Cardiac muscle cell (in vitro differentiated cells and primary cell): ENCODE results near the gene RASSF4. TPM values are rescaled to one million over a fixed set of nuclear protein-coding genes. Genes with fewer than 3 reads are reported as not detected.

ENCODE experiments used
- DNase-seq, 2 donors: peaks; one replicate each; pipeline versions ENCODE4 v3.0.0 to v3.0.0-alpha.2; 2010 to 2017; ENCODE audit warnings: low read depth in 1 of 2, low spot score in 1 of 2
- H3K27ac ChIP-seq: fragments of 200-600 bp; sonication (generic); 2 replicates; pipeline ENCODE4 v1.5.1; 2016
- H3K27me3 ChIP-seq: fragments of 200-600 bp; sonication (generic); 2 replicates; pipeline ENCODE4 v1.6.0; 2016; ENCODE audit warnings: control low read depth
- H3K36me3 ChIP-seq: fragments of 200-600 bp; sonication (generic); 2 replicates; pipeline ENCODE4 v1.5.1; 2016; ENCODE audit warnings: control low read depth
- H3K4me1 ChIP-seq: fragments of 200-600 bp; sonication (generic); 2 replicates; pipeline ENCODE4 v1.8.1; 2017; ENCODE audit warnings: low read depth, mild to moderate bottlenecking, mixed run types
- H3K4me3 ChIP-seq: fragments of 200-600 bp; sonication (generic); 2 replicates; pipeline ENCODE4 v1.5.1; 2016; ENCODE audit warnings: mild to moderate bottlenecking
- H3K9me3 ChIP-seq: fragments of 200-600 bp; sonication (generic); 2 replicates; pipeline ENCODE4 v1.5.1; 2017; ENCODE audit warnings: low read depth, mild to moderate bottlenecking, control low read depth
- polyA plus RNA-seq: library from polyadenylated mRNA; unstranded; fragments of >200 nt; fragmentation: Nextera tagmentation; extraction: Ambion mirVana; gene quantifications from 2 replicates; pipeline ENCODE4 v1.2.1, GENCODE V29; 2016
- total RNA-seq: library from RNA; depleted of rRNA; stranded (reverse); fragments of >200 nt; gene quantifications from 2 replicates; pipeline ENCODE4 v1.2.3, GENCODE V29; 2016
- TF ChIP-seq, protein P1 (sequence below): IDR thresholded peaks from 2 replicates; pipeline ENCODE4 v1.5.1; 2012; ENCODE audit warnings: low read depth, mild to moderate bottlenecking, low read length

The RASSF4 gene
- total and polyA plus RNA-seq, 2 experiments from 2014 or later: 63.6 to 70.7 TPM

- H3K27me3 ChIP-seq: no peaks in the 10 kb centered on the region
- H3K4me1 ChIP-seq: peaks cover 46% of the 10 kb centered on the region
- H3K4me3 ChIP-seq: no peak overlapping the region
- peaks cover 4% of the 10 kb centered on the region for H3K36me3 ChIP-seq
- TF ChIP-seq, protein P1, sequence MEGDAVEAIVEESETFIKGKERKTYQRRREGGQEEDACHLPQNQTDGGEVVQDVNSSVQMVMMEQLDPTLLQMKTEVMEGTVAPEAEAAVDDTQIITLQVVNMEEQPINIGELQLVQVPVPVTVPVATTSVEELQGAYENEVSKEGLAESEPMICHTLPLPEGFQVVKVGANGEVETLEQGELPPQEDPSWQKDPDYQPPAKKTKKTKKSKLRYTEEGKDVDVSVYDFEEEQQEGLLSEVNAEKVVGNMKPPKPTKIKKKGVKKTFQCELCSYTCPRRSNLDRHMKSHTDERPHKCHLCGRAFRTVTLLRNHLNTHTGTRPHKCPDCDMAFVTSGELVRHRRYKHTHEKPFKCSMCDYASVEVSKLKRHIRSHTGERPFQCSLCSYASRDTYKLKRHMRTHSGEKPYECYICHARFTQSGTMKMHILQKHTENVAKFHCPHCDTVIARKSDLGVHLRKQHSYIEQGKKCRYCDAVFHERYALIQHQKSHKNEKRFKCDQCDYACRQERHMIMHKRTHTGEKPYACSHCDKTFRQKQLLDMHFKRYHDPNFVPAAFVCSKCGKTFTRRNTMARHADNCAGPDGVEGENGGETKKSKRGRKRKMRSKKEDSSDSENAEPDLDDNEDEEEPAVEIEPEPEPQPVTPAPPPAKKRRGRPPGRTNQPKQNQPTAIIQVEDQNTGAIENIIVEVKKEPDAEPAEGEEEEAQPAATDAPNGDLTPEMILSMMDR: peak; percentile 11
- no peak for DNase-seq
- no peaks in the 10 kb centered on the region for H3K9me3 ChIP-seq
- no peak overlapping the region for H3K27ac ChIP-seq
Observed at GRCh38 chr10:44966816-44967509, 7.4 kb downstream of the RASSF4 start.

- H3K4me3 ChIP-seq: no peak overlapping the region
- peaks cover 40% of the 10 kb centered on the region for H3K4me1 ChIP-seq
- H3K9me3 ChIP-seq: no peaks in the 10 kb centered on the region
- H3K27me3 ChIP-seq: no peaks in the 10 kb centered on the region
- no peak overlapping the region for H3K27ac ChIP-seq
- H3K36me3 ChIP-seq: peaks cover 6% of the 10 kb centered on the region
- TF ChIP-seq, protein P1: no peak
- no peak for DNase-seq
Observed at GRCh38 chr10:44967616-44968015, 8.0 kb downstream of the RASSF4 start.

DNA sequence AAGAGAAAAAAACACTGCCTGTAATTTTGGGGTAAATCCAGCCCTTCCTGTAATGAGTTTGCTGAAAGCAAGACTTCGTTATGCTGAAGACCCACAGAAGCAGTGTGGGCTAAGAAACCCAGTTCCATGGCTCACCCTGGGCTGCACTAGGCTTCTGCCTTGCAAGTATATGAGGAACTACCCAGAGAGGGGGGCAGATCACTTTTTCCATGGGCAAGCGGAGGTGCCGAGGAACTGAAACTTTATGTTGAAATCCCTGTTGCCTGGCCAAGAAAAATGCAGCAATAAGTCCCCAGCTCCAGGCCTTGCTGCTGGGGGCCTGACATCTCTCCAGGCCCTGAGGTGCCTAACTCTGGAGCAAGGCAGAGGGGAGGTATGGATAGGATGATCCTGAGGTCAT lies 8.5 kb downstream of the RASSF4 start:
- no peak overlapping the region for H3K4me3 ChIP-seq
- TF ChIP-seq, protein P1: no peak
- no peak overlapping the region for H3K27ac ChIP-seq
- peaks cover 35% of the 10 kb centered on the region for H3K4me1 ChIP-seq
- DNase-seq: peak in 1 of 2 donors; percentile 83
- peaks cover 6% of the 10 kb centered on the region for H3K36me3 ChIP-seq
- no peaks in the 10 kb centered on the region for H3K27me3 ChIP-seq
- no peaks in the 10 kb centered on the region for H3K9me3 ChIP-seq

DNA sequence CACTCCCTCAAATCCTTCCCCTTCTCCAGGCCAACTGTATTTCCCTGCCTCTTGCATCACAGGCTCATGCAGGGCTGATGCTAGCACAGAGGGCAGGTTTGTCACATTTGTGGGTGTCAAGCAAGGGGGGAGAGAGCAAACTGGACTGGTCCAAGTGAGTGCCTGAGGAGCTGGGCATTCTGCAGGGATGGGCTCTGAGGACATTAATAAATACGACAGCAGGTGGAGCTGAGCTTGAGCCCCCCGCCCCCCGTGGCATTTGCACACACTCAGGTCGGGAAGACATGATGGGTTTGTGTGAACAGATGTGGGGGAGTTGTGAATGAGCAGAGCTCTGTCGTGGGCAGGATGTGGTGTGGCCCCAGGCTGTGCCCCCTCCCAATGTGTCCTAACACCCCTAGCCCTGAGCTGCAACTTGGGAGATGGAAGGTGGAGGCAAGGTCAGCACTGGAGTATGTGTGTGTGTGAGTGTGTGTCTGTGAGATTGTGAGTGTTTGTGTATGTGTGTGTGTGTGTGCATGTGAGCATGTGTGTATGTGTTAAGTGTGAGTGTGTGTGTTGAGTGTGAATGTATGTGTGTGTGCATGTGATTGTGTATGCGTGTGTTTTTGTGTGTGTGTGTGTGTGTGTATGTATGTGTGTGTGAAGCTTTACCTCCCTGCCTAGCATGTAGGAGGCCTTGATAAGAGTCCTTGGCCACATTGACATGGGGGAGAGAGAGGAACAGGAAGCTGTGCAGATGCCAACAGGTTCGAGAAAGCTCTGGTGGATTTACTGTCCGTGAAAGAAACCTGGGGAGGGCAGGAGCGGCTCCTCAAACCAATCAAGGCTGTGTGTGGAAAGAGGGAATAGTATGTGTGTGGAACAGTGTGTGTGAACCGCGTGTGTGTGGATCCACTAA lies 9.1 kb downstream of the RASSF4 start:
- H3K36me3 ChIP-seq: peaks cover 6% of the 10 kb centered on the region
- H3K27ac ChIP-seq: no peak overlapping the region
- H3K4me1 ChIP-seq: peaks cover 33% of the 10 kb centered on the region
- TF ChIP-seq, protein P1: no peak
- H3K4me3 ChIP-seq: no peak overlapping the region
- no peaks in the 10 kb centered on the region for H3K9me3 ChIP-seq
- no peaks in the 10 kb centered on the region for H3K27me3 ChIP-seq
- DNase-seq: no peak

DNA sequence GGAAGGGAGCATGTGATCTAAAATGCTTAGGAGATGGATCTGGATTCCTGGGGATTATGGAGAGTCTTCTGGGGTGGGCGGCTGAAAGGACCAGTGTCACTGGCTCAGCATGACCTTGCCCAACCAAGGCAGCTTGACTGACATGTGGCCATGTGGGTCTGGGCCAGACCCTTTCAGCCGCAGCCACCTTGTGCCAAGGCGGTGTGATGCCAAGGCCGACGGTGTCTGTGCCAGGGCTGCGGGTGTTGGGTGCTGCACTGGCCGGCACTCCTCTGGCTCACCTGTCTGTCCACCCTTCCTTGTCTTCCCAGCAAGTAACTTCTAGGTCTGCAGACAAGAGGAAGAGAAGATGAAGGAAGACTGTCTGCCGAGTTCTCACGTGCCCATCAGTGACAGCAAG lies 10.3 kb downstream of the RASSF4 start:
- DNase-seq: no peak
- H3K9me3 ChIP-seq: no peaks in the 10 kb centered on the region
- no peak overlapping the region for H3K4me3 ChIP-seq
- no peak overlapping the region for H3K27ac ChIP-seq
- H3K4me1 ChIP-seq: peaks cover 31% of the 10 kb centered on the region
- H3K27me3 ChIP-seq: no peaks in the 10 kb centered on the region
- TF ChIP-seq, protein P1: no peak
- peaks cover 6% of the 10 kb centered on the region for H3K36me3 ChIP-seq
